A549 (cell line): ENCODE measurements around the gene PIAS4. TPM values are rescaled to one million over a fixed set of nuclear protein-coding genes. Genes with fewer than 3 reads are reported as not detected.

Experiments
- ATAC-seq, 2 experiments: fragments of 200-7000 bp in 1 of 2; fragments of >200 bp in 1 of 2; cut with Nextera tagmentation in 1 of 2; cut with Tn5 transposase in 1 of 2; 3 replicates each; pipeline versions ENCODE4 v1.8.0 to v1.9.1; 2018 to 2020; ENCODE audit warnings: mild to moderate bottlenecking in 1 of 2, moderate library complexity in 1 of 2
- CTCF ChIA-PET: fragments of 300-600 bp; sonication (Branson Sonifier 250); formaldehyde crosslinking; extraction: SDS; loops from one replicate; lab custom pipeline; 2021; ENCODE audit warnings: antibody characterized with exemption, inconsistent platforms; lab: Yijun Ruan, JAX
- POLR2A ChIA-PET: fragments of 350-600 bp; formaldehyde crosslinking; extraction: SDS; loops from one replicate; lab custom pipeline; 2021; ENCODE audit warnings: antibody characterized with exemption, inconsistent platforms; lab: Yijun Ruan, JAX
- DNase-seq, 2 experiments: peaks; one replicate each; pipeline versions ENCODE4 v3.0.0 to v3.0.0-alpha.2; 2011 to 2016; ENCODE audit warnings: low read depth in 1 of 2, low spot score in 1 of 2
- FAIRE-seq: peaks from 2 replicates; lab custom pipeline; 2011; peaks lifted over from hg19 to GRCh38; lab: Jason Lieb, UNC
- H3K27ac ChIP-seq, 2 experiments: fragments of >200 bp; sonication (Bioruptor Twin); formaldehyde crosslinking; 3 replicates each; pipeline ENCODE4 v1.5.1; 2016 to 2017
- H3K4me1 ChIP-seq: fragments of >200 bp; sonication (Bioruptor Twin); formaldehyde crosslinking; 3 replicates; pipeline ENCODE4 v1.6.1; 2016
- H3K4me2 ChIP-seq: fragments of >200 bp; sonication (Bioruptor Twin); formaldehyde crosslinking; 3 replicates; pipeline ENCODE4 v1.6.1; 2016
- H3K4me3 ChIP-seq: fragments of >200 bp; sonication (Bioruptor Twin); formaldehyde crosslinking; 3 replicates; pipeline ENCODE4 v1.5.1; 2016
- H3K9me3 ChIP-seq: fragments of >200 bp; sonication (Bioruptor Twin); formaldehyde crosslinking; 3 replicates; pipeline ENCODE4 v1.6.1; 2016
- BCL3 ChIP-seq: fragments of >200 bp; sonication (Bioruptor Twin); formaldehyde crosslinking; IDR thresholded peaks from 3 replicates; pipeline ENCODE4 v1.6.1; 2016
- CBX8 ChIP-seq: fragments of 200-600 bp; sonication (generic); IDR thresholded peaks from 2 replicates; pipeline ENCODE4 v1.6.1; 2016
- CEBPB ChIP-seq, 2 experiments: fragments of >200 bp in 1 of 2; sonication (Bioruptor Twin) in 1 of 2; formaldehyde crosslinking in 1 of 2; IDR thresholded peaks; 2 replicates each; pipeline ENCODE4 v1.6.1; 2012 to 2016
- HMGXB4 ChIP-seq: fragments of 250-450 bp; sonication (Bioruptor Pico); IDR thresholded peaks from 2 replicates; pipeline ENCODE4 v1.5.0; 2021; ENCODE audit warnings: mild to moderate bottlenecking, moderate library complexity, borderline replicate concordance
- HOXB13 ChIP-seq: fragments of 250-450 bp; sonication (Bioruptor Pico); IDR thresholded peaks from 2 replicates; pipeline ENCODE4 v1.5.0; 2020; ENCODE audit warnings: low read depth, mild to moderate bottlenecking, moderate library complexity
- KDM5A ChIP-seq: fragments of 200-600 bp; sonication (generic); IDR thresholded peaks from 2 replicates; pipeline ENCODE4 v1.6.1; 2016; ENCODE audit warnings: antibody characterized with exemption, mild to moderate bottlenecking
- MAFK ChIP-seq: fragments of 450-650 bp; IDR thresholded peaks from 2 replicates; pipeline ENCODE4 v1.6.1; 2014; ENCODE audit not compliant: partially characterized antibody
- MAZ ChIP-seq: fragments of 150-350 bp; IDR thresholded peaks from 2 replicates; pipeline ENCODE4 v1.6.1; 2014; ENCODE audit warnings: antibody characterized with exemption, low read depth, low read length, borderline replicate concordance
- NPAS2 ChIP-seq: fragments of 250-450 bp; sonication (Bioruptor Pico); IDR thresholded peaks from 2 replicates; pipeline ENCODE4 v1.8.0; 2022; ENCODE audit warnings: mild to moderate bottlenecking, moderate library complexity, borderline replicate concordance
- POLR2AphosphoS2 ChIP-seq: conservative IDR thresholded peaks from 2 replicates; pipeline ENCODE4 v1.6.1; 2012; ENCODE audit warnings: low read length, improper control_type of control experiment, inconsistent platforms
- REST ChIP-seq: fragments of 200-600 bp; sonication (generic); IDR thresholded peaks from 2 replicates; pipeline ENCODE4 v1.6.1; 2016; ENCODE audit warnings: antibody characterized with exemption, mild to moderate bottlenecking, moderate library complexity
- USF2 ChIP-seq: fragments of 450-650 bp; IDR thresholded peaks from 2 replicates; pipeline ENCODE4 v1.6.1; 2014; ENCODE audit warnings: antibody characterized with exemption
- ZFP36 ChIP-seq: fragments of 450-650 bp; IDR thresholded peaks from 2 replicates; pipeline ENCODE4 v1.6.1; 2014; ENCODE audit warnings: borderline replicate concordance; ENCODE audit not compliant: partially characterized antibody
- ZNF302 ChIP-seq: fragments of 250-450 bp; sonication (Bioruptor Pico); IDR thresholded peaks from 2 replicates; pipeline ENCODE4 v1.9.0; 2021; ENCODE audit warnings: inconsistent platforms, mild to moderate bottlenecking, moderate library complexity
- WGBS: methylation state at CpG from one replicate; pipeline ENCODE4 v1.1.6; 2017; ENCODE audit errors: missing lambda C conversion rate; 5-methylcytosine and 5-hydroxymethylcytosine counted together
- polyA plus RNA-seq, 4 experiments: library from polyadenylated mRNA; depleted of rRNA in 3 of 4; stranded (reverse); fragments of >200 nt; fragmentation: RNase III in 1 of 4; extraction: RNeasy Plus Mini Kit Qiagen cat#74134 plus additional on column Dnase treatment in 1 of 4; gene quantifications; 2 replicates in 3 of 4; 3 replicates in 1 of 4; pipeline ENCODE4 v1.2.3, GENCODE V29; 2011 to 2017

PIAS4 gene
- polyA plus RNA-seq, 2 of the 4 experiments (the other 2 are of a cell fraction) = 5.2 to 12.8 TPM

- no peak for DNase-seq
- FAIRE-seq = no peak
- POLR2A ChIA-PET = interaction anchor here (0.6 to 5.1 kb wide), 12 partner anchors 10 to 225 kb away, joined by 3 to 60 read pairs (median 4); partner anchors contain the start of genes DAPK3 and NMRK2
These were observed 21.8 kb upstream of the PIAS4 start for GRCh38 chr19:3985643-3986259.

More at GRCh38 chr19:3985643-3986259, 21.8 kb upstream of the PIAS4 start:
- peak overlapping the region; percentile 96 for H3K4me3 ChIP-seq
- ATAC-seq = no peak
- peak overlapping the region; percentile 91 for H3K4me2 ChIP-seq
- TF ChIP-seq ZNF302 (CRISPR knock-in tag) = no peak
- TF ChIP-seq CEBPB (IDR thresholded peaks at IDR 0.05) = no peak
- no peak for TF ChIP-seq POLR2AphosphoS2
- TF ChIP-seq HOXB13 = no peak
- TF ChIP-seq ZFP36 = no peak
- no peak for TF ChIP-seq KDM5A
- no peak for TF ChIP-seq MAFK
- TF ChIP-seq USF2 = no peak
- TF ChIP-seq REST = no peak
- TF ChIP-seq CBX8 = no peak
- TF ChIP-seq MAZ = no peak
- no peak for TF ChIP-seq HMGXB4 (CRISPR knock-in tag)
- no peak for TF ChIP-seq NPAS2 (CRISPR knock-in tag)
- no peak for TF ChIP-seq BCL3
- 4% methylated on average over 13 of the region's 19 CpGs for WGBS
- CTCF ChIA-PET = interaction anchor here (0.6 to 2.7 kb wide), 16 partner anchors 8 to 233 kb away, joined by 3 to 20 read pairs (median 4); no protein-coding TSS in a partner anchor
- peaks cover 26% of the 10 kb centered on the region; the same call in 2 of the 3 replicates for H3K4me1 ChIP-seq
- peak overlapping the region; percentile 83 to 97 for H3K27ac ChIP-seq
- no peaks in the 10 kb centered on the region for H3K9me3 ChIP-seq
